NCI-H1930 (cell line): Measurements from ENCODE around the gene GPSM1.

Experiments used
- DNase-seq, 2 experiments: peaks; one replicate each; lab custom pipeline; 2025; lab: John Stamatoyannopoulos, UW

GPSM1 gene, protein sequence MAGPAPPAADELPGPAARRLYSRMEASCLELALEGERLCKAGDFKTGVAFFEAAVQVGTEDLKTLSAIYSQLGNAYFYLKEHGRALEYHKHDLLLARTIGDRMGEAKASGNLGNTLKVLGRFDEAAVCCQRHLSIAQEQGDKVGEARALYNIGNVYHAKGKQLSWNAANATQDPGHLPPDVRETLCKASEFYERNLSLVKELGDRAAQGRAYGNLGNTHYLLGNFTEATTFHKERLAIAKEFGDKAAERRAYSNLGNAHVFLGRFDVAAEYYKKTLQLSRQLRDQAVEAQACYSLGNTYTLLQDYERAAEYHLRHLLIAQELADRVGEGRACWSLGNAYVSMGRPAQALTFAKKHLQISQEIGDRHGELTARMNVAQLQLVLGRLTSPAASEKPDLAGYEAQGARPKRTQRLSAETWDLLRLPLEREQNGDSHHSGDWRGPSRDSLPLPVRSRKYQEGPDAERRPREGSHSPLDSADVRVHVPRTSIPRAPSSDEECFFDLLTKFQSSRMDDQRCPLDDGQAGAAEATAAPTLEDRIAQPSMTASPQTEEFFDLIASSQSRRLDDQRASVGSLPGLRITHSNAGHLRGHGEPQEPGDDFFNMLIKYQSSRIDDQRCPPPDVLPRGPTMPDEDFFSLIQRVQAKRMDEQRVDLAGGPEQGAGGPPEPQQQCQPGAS

DNA sequence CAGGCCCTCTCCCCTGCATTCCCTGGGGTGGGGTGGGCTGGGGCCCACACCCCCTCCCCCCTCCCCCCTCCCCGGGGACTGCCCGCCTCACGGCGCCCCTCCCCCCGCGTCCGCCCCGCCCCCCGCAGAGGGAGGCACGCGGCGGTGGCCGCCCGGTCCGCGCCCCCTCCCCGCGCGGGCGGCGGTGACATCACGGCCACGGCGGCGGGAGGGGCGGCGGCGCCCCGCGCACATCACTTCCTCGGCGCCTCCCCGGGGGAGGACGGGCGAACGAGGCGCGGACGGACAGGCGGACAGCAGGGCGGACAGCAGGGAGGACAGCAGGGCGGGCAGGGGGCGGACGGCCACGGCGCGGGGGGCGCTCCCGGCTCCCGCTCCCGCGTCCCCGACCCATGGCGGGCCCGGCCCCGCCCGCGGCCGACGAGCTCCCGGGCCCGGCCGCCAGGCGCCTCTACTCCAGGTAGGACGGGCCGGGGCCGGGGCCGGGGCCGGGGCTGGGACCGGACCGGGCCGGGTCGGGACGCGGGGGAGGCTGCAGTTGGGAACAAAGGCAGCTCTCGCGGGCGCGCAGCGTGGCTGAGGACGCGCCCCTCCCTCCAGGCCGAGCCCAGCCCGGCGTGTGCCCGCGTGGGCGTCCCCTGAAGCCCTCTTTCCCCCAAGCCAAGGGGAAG is at the start of gene GPSM1:
Gene GPSM1, plus strand, starts transcription at position 236 of the 671 bp plus-strand sequence. Its CDS starts 157 bp downstream, at position 393.
- DNase-seq = peak; percentile 34 to 60

DNA sequence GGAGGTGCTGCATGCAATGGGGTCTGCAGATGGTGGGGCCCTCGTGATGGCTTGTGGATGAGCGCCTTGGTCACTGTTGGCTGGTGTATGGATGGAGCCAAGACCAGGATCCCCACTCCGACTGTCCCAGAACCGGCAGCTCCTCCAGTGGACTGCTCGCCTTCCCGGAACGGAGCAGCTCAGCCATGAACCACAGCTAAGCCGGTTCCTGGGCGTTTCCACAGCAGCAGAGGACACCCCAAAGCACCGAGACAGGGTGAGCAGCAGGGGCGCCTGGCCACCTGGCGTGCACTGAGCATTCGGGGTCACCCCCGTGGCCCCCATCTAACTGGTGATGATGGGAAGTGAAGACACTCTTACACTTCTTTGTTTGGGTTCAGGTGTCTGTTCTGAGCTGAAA is 49.6 kb upstream of the GPSM1 start:
- DNase-seq = no peak

DNA sequence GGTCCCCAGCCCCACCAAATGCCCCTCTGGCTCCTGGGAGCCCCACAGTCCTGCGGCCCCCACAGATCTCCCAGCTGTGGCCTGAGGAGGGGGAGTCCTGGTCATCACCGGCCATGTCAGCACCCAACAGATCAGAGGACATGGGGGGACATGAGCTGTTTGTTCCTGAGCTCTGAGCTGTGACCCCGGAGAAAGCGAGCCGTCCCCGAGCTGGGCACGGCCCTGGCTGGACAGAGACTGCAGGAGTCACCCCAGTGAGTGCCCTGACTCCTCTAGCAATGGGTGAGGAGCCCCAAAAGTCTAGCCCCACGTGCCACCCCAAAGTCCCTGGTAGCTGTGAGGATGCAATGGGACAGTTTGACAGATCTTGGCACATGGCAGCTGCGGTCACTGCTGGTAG is 49.1 kb upstream of the GPSM1 start:
- no peak for DNase-seq

DNA sequence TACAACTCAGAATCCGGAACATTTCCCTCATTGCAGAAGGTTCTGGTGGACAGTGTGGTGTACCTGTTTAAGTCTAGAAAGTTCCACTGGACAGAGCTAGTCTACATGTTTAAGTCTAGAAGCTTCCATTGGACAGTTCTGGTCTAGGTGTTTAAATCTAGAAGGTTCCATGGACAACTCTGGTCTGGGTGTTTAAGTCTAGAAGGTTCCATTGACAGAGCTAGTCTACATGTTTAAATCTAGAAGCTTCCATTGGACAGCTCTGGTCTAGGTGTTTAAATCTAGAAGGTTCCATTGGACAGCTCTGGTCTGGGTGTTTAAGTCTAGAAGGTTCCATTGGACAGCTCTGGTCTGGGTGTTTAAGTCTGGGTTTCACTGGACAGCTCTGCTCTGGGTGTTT is 48.4 kb upstream of the GPSM1 start:
- no peak for DNase-seq

DNA sequence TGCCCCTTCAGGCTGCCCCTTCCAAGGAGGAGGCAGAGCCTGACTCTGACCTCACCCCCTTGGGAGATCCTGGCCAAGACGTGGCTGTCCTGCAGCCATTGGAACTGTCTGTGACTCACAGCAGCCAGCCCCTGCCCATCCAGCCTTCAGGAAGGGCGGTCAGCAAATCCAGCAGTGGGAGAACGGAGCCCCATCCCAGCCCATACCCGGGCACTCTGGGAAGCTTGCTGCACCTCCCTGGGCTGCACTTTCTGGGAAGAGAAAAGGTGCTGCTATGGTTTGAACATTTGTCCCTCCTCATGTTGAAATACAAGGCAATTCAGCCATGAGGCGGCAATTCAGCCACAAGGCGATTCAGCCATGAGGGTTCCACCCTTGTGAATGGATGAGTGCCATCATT is 47.9 kb upstream of the GPSM1 start:
- no peak for DNase-seq

DNA sequence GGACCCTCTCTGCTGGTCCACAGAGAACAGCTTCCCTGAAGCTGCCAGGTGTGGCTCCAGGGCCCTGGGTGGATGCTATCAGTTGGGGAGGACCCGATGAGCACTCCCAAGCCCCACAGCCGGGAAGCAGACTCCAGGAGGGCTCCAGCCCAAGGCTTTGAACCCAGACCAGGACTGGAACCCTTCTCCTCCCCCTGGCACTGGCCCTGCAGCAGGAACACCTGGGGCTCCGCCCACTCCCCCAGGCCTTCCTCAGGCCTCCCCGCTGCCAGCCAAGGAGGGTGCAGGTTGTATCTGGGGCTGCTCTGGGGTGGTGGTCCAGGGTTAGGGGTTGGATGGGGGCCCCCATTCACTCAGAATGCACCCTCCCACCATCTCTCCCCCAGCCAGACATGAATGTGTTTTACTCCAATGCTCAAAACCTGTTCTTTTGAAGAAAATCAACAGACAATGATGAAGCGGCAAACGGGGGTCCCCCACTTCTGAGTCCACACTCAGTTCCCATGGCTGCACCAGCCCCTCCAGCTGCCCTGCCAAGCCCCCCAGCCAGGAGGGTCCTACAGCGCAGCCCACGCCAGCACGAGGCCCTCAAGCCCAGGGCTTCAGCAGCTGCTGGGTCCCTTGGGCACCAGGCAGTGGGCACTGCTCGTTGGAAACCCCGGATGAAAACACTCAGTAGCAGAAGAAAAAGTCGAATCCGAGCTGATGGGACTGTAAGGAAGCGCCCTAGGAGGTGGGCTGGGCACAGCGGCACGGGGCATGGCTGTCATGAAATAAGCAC is 46.6 kb upstream of the GPSM1 start:
- DNase-seq = no peak

DNA sequence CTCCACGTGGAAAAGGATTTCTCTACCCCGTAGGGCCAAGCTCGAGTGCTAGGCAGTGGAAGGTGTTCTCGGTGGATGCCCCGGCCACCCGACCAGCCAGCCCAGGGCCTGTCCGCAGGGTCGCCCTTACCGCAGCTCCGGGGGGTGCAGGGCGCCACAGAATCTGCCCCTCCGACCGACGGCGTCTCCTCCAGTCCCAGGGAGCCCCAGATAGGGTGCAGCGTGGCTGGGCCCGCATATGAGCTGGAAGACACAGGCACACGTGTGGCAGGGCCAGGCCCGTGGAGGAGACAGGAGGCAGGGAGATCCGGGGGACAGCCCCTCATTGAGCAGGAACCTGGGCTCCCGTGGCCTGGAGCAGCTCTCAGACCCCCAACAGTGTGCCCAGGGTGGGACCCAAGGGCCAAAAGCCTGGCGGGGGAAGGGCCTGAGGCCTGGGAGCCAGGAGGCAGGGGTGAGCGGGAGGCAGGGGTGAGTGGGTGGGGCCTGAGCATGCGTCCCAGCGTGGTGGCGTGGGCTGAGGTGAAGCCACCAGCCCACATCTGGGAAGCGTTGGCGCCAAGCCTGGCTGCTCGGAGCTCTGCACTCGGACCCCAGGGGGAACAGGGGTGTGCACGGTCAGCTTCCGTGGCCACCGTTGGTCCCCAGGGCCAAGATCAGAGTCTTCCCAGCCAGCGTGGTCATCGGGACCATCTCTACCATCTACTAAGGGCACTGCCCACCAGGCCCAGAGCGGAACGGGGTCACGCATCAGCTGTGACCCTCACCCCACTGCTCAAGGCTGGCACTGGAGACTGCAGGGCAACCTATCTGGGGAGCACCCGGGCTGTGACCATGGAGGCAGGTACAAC is 45.7 kb upstream of the GPSM1 start:
- DNase-seq = no peak

DNA sequence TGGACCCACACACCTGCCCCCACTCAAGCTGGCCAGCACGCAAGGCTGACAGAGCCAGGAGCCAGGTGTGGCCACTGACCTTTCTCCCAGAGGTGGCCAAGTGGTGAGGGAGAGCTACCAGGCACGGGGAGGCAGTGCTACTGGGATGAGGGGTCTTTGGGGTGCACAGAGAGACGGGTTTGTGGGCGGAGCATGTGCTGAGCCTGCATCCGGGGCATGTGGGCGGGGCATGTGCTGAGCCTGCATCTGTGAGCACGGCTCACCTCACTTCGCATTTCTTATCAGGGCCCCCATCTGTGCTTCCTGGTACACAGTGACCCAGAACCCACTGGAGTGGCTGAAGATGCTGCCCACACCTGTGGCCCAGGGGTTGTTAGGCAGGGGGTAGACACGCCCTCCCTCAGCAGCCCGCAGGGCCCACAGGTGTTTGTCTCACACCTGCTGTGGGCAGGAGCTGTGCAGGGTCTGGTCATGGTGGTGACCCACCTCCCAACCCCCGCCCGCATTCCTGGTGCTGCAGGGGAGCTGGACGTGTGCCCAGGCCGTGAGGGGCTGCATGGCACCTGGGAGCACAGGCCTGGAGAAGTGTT is 45.0 kb upstream of the GPSM1 start:
- DNase-seq = no peak

DNA sequence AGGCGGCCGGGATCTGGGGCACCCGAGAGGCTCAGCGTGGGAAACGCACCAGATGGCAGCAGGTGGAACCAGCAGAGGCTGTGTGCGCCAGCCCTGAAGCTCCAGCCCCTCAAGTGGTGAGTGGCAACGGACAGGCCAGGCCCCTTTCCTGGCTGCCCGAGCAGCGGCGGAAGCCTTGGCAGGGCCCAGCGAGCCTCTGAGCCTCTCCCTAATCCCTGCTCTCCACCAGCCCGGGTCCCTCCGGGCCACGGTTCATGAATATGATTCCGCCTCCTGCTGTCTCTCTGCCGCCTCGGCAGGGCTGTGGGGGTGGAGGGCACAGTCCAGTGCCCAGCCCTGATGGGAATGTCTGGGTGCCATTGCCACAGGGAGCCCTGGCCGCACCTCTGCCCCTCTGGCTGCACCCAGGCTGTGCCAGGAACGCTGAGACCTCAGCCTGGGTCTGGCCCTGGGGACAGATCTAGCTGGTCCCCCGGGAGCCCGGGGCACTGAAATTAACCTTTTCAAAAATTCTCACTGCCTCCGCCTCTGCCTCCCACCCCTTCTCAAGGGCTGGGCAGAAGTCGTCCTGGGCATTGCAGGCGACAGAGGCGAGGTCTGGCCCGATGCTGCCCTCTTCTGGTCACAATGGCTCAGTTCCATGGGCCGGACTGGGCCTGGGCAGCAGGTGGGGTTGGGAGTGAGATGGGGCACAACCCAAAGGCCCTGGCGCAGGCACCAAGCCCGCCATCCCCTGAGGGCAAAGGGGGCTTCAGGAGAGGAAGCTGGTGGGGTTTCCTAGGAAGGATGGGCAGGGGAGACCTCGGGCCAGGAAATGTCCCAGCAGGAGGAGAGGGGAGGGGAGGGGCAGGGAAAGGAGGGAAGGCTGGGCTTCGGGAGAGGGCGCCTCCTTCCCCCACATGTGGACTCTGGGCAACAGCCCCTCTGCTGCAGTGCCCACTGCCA is 43.8 kb upstream of the GPSM1 start:
- DNase-seq = peak; percentile 36 to 54

DNA sequence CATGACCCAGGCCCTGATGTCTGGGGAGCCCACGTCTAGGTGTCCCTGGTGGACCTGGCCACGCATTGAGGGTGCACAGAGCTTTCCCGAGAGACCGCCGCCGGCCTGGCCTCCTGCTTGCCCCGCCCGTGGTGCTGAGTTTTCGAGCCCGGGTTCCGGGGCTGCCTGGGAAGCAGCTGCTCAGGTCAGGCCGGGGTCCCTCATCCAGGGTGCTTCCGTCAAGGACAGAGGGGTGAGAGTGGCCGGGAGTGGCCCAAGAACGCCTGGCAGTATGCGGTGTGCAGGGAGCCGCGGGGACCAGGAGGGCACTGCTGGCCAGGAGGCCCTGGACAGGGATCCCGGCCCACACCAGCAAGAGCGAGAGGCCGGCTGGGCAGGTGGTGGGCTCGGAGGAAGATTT is 43.0 kb upstream of the GPSM1 start:
- no peak for DNase-seq

DNA sequence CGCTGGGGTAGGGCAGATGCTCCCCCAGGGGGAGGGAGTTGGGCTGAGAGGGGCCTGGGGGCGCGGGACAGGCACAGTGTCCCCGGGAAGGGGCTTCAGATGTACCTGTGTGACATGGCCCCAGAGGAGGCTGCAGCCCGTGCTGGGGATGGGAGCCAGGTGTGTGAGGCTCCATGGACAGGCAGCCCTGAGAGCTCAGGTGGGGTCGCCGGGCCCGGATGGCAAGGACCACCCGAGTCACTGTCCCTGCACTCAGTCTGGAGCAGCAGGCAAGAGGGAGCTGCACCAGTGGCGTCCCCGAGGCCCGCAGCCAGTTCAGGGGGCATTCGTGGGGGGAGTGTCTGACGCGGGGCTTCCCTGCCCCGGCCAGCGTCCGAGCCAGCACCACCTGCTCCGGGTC is 42.4 kb upstream of the GPSM1 start:
- DNase-seq = no peak

DNA sequence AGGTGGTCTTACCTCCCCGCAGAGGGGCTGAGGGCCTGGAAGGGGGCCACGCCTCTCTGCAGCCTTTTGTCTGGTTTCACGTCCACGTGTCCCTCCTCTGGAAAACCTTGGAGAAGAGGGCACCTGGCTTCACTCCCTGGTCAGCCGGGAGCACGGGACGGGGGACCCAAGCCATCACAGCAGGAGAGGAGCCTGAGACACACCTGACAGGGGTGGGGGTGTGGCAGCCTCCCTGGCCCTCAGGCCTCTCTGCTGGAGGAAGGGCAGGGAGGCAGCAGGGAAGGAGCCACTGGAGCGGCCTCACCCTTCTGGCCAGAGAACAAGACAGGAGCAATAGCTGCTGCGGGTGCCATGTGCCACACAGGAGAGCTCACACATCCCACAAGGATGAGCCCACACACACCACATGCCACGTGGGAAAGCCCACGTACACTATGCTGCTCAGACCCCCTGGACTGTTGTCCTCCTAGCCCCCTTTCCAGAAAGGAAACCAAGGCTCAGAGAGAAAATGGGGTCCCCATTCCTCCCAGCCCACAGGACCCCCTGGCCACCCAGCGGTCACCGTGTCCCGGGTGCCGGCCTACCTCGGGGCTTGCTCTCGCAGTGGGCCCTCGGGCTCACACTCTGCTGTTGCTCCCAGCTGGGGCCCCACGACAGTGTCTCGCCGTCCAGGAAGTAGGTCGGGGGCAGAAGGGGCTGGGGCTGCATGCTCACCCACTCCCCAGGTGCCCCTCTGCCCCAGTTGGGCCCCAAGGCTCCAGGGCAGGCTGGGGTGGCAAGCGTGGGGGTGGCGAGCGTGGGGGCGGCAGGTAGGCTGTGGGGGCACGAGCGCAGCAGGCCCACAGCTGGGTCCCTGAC is 41.6 kb upstream of the GPSM1 start:
- DNase-seq = no peak

DNA sequence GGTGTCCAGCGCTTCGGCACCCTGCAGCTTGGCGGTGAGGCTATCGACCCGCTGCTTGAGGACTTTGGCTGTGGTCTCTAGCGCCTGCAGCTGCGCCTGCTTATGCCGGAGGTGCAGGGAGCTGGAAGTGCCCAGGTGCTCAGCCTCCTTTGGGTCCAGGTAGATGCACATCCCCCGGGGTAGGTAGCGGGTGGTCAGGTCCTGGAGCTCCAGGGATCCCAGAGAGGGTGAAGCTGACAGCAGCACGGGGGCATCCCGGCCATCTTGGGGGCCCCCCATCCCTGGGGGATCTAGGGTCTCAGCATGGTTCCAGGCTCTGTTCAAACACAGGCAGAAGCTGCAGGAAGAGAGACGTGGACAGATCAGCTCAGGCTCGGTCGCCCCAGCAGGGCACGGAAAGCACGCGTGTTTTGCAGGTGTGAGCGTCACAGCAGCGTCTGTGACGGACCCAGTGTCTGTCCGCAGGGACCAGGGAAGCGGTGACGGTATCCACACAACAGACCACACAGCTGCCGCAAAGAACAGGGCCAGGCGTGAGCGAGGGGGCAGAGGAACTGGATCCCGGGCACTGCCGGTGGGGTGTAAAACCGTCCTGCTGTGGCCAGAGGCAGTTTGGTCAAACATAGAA is 40.9 kb upstream of the GPSM1 start:
- DNase-seq = no peak

DNA sequence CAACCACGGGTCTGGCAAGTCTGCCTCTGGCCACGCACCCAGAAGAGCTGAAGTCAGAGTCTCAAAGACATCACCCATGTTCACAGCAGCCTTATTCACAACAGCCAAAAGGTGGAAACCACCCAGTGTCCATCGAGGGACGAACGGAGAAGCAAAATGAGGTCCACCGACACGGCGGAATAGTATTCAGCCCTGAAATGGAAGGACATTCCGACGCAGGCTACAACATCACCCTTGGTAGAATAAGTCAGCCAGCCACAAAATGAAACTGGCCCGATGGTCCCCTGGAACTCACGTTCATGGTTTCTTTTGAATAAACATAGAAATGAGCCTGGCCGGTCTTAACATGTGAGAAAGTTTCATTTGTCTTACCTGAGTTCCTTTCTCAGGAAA is 40.4 kb upstream of the GPSM1 start:
- no peak for DNase-seq

DNA sequence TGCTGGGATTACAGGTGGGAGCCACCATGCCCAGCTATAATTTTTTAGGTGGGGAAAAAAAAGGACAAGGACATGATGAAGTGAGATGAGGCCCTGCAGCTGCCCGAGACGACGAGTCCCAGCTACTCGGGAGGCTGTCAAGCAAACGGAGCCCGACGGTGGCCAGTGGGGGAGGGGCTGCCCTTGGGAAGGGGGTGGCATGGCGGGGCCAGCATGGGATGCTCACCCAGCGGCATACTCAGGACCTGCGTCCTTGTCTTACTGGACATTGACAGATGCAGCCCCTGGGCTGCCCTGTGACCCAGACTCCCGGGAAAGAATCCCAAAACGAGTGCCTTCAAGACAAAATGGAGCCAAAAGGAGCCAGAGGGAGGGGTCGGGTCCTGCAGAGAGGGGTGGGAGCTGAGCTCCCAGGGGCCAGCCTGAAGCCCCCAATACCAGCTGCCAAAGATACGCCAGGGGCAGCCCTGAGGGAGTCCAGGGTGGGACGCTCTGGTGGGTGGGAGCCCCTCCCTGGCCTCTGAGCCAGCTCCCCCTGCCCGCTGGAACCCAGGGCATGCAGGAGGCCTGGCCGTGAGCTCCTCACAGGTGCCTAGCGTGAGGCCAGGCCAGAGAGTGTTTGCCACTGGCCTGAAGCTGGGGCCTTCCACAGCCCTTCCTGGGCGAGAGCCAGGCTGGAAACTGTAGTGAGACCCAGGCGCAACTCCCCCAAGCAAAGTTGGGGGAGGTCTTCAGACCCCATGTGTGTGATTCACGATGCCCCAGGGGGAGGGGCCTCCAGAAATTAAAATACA is 39.2 kb upstream of the GPSM1 start:
- DNase-seq = no peak

DNA sequence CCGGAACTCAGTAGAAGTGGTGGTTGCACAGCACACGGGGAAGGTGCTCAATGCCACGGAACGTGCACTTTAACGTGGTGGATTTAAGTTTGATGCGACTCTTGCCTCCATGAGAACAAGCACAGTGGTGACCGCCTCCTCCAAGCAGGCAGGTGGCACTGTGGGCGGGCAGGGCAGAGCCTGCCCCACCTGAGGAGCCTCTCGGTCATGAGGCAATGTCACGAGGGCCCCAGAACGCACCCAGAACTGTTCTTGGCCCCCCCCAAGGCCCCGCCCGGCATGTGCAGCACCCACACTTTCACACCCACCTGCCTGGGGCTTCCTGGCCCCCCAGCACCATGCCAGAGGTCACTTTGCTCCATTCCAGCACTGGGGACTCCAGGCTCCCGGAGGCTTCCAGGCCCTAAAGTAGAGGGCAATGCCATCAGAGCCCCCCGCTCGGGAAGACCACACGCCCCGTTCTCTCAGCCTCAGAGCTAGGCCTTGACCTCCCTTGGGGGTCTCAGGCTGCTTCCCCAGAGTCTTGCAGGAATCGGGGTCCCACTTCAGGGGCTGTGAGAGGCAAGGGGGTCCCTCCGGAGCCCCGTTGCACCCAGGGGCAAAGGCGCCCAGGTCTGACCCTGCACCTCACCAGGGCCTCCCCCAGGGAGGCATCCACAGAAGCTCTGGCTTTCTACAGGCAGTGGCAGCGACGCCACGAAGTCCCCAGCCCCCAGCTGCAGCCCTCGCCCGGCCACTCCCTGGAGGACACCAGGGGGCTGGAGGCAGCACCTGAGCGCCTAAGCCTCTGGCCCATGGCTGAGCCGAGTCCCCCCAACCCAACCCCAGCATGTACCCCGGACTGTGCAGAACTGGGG is 37.5 kb upstream of the GPSM1 start:
- DNase-seq = no peak
